SH-SY5Y (cell line): ENCODE results near the gene SLIT1.

Experiments
- GATA2 ChIP-seq: IDR thresholded peaks from 2 replicates; pipeline ENCODE4 v1.6.1; 2011; ENCODE audit warnings: mild to moderate bottlenecking, low read depth, low read length
- GATA3 ChIP-seq: IDR thresholded peaks from 2 replicates; pipeline ENCODE4 v1.6.1; 2011; ENCODE audit warnings: low read depth, mild to moderate bottlenecking, low read length, moderate library complexity

Gene SLIT1

DNA sequence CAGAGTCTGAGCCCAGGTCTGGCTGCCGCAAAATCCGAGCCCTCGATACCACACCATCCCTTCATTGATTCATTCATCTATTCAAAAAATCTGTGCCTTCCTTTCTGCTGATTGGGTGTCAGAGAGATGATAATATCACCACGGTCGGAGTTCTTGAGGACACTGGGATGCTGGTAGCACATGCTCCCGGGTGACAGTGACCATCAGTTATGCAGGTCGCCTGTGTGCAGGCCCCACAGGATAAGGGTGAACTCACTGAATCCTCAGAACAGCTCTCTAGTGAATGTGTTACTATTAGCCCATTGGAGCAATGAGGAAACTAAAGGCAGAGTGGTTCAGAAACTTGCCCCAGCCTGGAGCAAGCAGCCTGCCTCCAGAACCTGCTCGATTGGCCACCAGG, 145.1 kb downstream of the SLIT1 start:
- TF ChIP-seq GATA2 = no peak
- no peak for TF ChIP-seq GATA3

DNA sequence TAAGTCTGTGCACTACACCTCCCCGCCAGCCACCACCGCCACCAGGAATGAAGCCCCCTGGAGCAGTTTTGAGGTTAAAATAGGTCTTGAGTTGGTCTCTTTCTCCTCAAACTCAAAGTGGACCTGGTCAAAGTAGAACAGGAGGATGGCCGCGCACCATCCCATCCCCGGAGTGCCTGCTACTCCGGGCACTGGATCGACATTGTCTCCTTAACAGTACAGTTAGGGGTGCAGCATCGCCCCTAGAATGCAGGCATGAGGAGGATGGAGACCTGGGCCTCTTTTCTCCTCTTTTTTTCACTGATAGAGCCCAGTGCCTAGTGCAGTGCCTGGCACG, 145.5 kb downstream of the SLIT1 start:
- TF ChIP-seq GATA3 (no peak), GATA2 (no peak)

DNA sequence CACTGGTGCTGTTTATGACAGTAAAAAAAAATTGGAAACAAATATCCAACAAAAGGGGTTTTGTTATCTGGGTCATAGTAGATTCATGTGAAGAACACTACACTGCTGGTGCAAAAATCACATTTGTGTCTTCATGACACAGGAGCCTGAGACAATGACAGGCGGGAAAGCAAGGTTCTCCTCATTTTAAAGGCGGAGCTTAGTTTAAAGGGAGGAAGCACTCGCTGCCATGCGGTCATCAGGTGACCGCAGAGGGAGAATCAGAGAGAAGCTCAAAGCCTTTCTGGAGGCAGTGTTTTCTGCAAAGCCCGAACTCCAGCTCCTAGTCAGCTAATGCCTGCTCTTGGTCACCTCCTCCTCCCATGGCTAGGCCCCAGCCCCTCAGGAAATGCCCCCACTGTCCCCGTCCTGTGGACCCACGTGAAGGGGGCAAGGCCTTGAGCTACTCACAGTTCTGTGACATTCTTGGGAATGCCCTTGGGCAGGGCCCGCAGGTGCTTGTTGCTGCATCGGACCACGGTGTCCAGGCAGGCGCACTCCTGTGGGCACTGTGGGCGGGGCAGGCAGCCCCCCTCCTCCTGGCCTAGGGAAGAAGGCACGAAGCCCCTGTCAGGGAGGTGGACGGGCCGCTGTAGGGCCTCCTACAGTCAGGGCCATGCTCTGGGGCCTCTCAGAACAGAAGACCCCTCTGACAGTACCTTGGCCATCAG, 146.1 kb downstream of the SLIT1 start:
- TF ChIP-seq GATA2 (no peak), GATA3 (no peak)

DNA sequence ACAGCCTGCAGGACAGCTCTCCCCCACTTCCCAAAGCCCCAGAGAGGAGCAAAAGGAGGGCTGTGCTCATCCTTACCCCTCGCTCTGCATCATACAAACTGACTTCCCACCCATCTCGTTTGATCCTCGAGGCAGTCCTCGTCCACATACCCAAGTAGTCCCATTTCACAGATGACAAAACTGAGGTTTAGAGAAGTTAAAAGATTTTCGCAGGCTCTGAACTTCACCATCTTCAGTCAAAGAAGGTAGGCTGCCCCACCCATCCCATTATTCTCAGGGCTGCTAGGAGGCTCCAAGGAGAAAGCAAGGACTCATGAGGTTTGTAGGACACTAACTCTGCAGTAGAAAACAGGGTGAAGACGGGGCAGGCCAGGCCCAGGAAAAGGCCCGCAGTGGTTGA, 147.1 kb downstream of the SLIT1 start:
- TF ChIP-seq GATA2 (no peak), GATA3 (no peak)

DNA sequence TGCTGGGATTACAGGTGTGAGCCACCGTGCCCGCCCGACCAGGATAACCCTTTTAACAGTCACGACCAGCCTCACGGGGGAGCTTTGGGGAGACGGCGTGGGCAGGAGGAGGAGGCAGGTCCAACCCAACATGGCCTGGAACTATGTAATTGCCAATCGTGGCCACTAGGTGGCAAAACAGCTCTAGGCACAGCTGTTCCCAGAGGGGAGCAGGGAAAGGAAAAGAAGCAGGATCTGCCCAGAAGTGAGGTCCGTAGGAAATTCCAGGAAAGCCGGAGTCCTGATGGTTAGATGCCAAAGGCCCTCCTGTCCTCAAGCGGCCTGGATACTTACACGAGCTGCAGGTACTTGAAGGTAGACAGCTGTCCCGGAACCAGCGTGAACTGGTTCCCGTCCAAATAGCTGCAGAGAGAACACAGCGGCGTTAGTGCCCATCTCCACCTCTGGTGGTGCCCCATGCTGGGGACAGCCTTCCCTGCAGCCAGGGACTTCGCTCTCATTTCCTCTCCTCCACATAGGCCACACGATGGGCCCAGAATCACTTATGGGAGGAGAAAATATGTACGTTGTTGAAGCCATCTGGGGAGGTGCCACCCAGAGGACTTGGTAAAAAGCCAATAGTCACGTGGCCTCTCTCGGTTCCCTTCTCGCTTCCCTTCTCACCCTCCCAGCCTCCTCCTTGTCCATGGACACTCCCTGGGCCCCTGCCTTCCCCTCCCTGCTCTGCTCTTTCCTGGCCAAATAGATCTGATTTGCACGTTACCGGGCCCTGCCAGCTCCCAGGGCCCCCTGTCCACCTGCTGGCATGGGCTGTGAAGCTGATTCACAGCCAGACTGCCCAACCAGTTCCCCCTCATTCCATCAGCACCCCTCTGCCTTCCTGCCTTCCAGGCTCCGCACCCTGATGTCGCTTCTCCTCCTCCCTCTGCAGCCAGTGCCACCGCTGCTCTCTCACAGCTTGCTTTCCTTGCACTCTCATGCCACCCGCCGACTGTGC, 148.1 kb downstream of the SLIT1 start:
- TF ChIP-seq GATA2 (no peak), GATA3 (no peak)

DNA sequence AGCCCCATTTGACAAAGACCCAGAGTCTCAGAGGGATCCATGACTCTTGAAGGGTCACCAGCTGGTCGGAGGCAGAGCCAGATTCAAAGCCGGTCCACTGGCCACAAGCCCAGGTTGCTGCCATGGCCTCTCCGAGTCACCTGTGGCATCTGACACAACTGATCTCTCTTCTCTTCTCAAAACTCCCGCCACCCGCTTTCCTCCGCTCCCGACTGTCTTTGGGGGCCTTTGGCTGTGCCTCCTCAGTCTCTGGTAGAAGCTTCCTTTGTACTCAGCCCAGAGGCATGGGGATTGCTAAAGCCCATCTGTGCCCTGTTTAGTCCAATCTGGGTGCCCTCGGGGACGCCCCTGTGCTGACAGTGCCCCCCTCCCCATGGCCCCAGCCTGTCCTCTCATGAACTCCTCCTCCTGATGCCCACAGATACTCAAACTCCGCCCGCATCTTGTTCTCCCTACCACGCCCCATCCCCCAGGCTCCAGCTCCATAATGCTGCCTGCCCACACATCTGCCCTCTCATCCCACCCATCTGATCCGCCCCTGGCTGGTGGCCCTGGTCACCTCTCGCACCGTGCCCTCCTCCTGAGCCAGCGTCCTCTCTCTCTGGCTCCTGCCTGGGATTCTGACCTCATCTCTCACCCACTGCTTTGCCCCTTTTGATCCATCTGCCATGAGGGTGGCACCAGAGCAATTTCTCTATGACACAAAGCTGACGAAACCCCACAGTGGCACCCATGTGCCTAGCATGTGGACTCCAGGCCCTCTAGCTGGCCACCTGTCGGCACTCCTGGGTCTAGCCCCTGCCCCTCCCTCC, 150.6 kb downstream of the SLIT1 start:
- TF ChIP-seq GATA2 (no peak), GATA3 (no peak)

DNA sequence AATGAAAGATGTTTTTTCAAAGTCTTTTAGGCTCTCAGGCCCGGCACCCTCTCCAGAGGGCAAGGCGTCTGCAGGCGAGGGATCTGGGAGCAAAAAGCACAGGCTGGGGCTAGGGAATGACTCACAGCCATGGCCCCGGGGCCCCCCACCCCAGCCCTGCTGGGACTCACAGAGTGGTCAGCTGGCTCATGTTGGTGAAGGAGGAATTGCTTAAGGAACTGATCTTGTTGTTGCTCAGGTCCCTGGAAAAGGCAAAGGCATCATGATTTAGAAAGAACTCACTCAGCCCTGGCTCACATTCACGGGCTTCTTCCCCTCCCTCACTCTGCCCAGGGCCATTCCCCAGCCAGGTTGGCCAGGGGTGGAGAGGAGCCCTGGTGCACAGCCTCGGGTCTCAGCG, 151.5 kb downstream of the SLIT1 start:
- no peak for TF ChIP-seq GATA3
- TF ChIP-seq GATA2 = no peak

DNA sequence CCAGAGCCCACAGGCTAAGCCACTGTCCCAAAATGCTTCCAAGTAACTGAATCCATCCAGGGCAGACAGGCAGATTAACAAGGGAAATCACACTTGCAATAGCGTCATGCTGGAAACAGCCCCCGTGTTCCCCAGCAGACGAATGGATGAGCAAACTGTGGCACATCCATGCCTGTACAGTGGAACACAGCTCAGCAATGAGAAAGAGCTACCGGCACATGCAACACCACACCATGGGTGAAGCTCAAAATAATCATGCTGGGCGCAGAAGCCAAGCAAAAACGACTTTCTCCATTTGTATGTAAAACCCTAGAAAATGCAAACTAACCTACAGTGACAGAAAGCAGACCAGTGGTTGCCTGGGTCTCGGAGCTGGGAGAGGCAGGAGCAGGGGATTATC, 153.1 kb downstream of the SLIT1 start:
- TF ChIP-seq GATA2 (no peak), GATA3 (no peak)

DNA sequence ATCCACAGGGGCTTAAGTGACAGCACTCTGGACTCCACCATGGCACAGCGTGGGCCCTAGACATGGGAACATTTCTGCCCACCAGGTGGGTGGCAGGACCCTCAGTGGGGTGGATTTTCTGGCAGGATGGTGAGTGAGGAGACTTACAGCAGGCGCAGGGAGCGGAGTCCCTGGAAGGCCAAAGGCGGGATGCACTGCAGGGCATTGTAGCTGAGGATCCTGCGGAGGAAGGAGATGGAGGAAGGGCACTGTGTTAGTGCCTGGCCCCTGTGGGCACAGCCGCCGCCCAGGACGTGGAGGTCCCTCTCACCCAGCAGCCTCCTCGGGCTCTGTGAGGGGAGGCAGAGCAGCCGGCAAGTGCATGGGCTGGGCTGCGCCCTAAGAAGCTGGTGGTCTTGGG, 154.3 kb downstream of the SLIT1 start:
- no peak for TF ChIP-seq GATA2
- TF ChIP-seq GATA3 = no peak

DNA sequence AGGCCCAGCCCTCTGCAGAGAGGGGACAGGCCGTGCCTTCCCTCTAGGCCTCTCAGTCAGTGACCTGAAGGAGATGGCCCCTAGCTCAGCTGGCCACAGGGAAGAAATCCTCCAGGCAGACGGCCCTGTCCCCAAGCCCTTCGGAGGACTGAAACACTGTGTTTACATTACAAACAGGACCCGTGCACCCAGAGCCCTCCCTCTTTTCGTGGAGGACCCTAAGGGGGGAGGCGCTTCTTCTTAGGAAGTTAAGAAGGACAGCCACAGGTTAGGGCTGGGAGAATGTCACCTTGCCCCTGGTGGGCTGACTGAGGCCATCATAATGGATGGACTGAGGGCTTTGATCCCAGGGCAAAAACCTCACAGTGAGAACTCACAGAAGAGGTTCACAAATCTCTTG, 154.9 kb downstream of the SLIT1 start:
- TF ChIP-seq GATA3 (no peak), GATA2 (no peak)

DNA sequence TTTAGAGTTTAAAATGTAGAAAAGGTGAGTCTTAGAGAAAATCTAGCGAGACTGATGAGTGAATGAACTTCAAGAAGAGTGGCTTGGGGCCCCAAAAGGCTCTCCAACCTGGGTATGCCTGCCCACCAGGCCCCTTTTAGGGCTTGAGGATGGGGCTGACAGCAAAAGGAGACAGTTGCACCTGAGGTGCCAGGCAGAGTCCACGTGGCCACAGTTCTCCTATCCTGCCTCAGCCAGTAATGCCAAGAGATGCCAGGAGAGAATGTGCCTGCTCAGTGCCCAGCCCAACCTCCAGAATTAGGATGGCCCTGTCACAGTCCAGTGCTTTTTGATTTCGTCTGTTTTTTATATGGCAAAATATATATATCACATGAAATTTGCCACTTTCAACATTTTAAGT, 156.5 kb downstream of the SLIT1 start:
- TF ChIP-seq GATA3 = no peak
- TF ChIP-seq GATA2 = no peak

DNA sequence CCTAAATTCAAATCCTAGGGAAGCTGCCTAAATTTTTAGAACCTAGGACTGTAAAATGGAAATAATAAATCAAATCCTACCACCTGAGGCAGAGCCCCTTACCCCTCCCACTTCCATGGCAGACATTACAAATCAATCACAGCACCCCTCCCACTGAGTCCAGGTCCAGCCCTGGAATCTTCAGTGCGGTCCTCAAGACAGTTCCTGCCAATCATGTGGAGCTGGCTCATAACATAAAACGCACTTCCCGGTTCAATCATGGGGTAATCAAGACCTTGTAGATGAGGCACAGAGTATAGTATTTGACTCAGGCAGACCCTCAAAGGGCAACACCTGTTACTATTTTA, 157.0 kb downstream of the SLIT1 start:
- TF ChIP-seq GATA2 (no peak), GATA3 (no peak)

DNA sequence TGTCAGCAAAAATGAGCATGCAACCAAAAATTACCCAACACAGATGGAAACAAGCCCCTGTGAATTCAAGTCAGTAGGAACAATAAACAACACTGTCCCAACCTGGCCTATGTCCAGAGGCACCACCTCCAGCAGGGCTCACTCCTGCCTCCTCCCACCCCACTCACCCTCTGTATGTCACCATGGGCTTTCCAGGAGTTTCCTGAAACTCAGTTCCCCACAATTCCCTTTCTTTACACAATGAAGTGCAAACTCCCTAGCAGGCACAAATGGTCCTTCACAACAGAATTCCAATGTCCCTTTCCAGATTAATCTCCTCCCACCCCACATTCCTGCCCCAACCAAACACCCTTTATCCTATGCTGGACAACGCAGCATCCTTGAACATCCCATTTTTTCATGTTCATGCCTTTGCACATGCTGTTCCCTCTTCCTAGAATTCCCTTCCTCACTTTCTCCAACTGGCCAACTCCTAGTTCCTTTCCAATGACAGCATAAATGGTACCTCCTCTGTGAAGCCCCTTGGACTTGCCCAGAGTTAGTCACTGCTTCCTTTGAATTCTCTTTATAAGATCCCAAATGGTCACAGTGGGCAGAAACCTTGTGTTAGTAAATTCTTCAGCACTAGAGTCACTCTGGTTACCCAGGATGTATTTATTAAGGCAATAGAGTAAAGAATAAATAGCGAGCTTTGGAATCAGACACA, 157.5 kb downstream of the SLIT1 start:
- TF ChIP-seq GATA3 (no peak), GATA2 (no peak)
